Suprapubic skin (tissue), 4 donors: Measurements from ENCODE around the gene TYRO3. TPM values are rescaled to one million over a fixed set of nuclear protein-coding genes. Genes with fewer than 3 reads are reported as not detected.

Experiments used
- DNase-seq, 2 donors: peaks; one replicate each; pipeline ENCODE4 v3.0.0-alpha.2; 2019; ENCODE audit warnings: low spot score in 2 of 2
- H3K27ac ChIP-seq: fragments of 200-600 bp; sonication (generic); one replicate; pipeline ENCODE4 v1.5.1; 2019
- H3K27me3 ChIP-seq: fragments of 200-600 bp; sonication (generic); one replicate; pipeline ENCODE4 v1.5.1; 2019
- H3K36me3 ChIP-seq: fragments of 200-600 bp; sonication (generic); one replicate; pipeline ENCODE4 v1.5.1; 2019
- H3K4me1 ChIP-seq: fragments of 200-600 bp; sonication (generic); one replicate; pipeline ENCODE4 v1.5.1; 2019
- H3K4me3 ChIP-seq: fragments of 200-600 bp; sonication (generic); one replicate; pipeline ENCODE4 v1.5.1; 2019; ENCODE audit warnings: mild to moderate bottlenecking
- H3K9me3 ChIP-seq: fragments of 200-600 bp; sonication (generic); one replicate; pipeline ENCODE4 v1.5.1; 2019
- CTCF ChIP-seq, 2 donors: fragments of 200-600 bp in 1 of 2; fragments of 450-650 bp in 1 of 2; sonication (generic) in 1 of 2; IDR thresholded peaks; one replicate each; pipeline ENCODE4 v1.5.1; 2016 to 2019; ENCODE audit warnings: antibody characterized with exemption in 2 of 2, mild to moderate bottlenecking in 1 of 2, moderate library complexity in 1 of 2
- EP300 ChIP-seq: sonication (generic); formaldehyde crosslinking; IDR thresholded peaks from one replicate; pipeline ENCODE4 v1.6.1; 2017; ENCODE audit warnings: antibody characterized with exemption
- POLR2A ChIP-seq, 2 donors: fragments of 450-650 bp; IDR thresholded peaks; one replicate each; pipeline ENCODE4 v1.6.1; 2017; ENCODE audit warnings: antibody characterized with exemption in 2 of 2, mild to moderate bottlenecking in 2 of 2, moderate library complexity in 2 of 2
- POLR2AphosphoS5 ChIP-seq, 3 donors: sonication (generic); formaldehyde crosslinking; IDR thresholded peaks; one replicate each; pipeline ENCODE4 v1.6.1; 2017; ENCODE audit warnings: antibody characterized with exemption in 3 of 3
- WGBS: methylation state at CpG from one replicate; pipeline ENCODE4 v1.1.5; 2018; 5-methylcytosine and 5-hydroxymethylcytosine counted together
- total RNA-seq, 4 donors: library from RNA; depleted of rRNA; stranded (reverse); fragments of >200 nt; gene quantifications; one replicate each; pipeline ENCODE4 v1.1.0, GENCODE V29; 2016

Gene TYRO3
- total RNA-seq, 4 donors from 2014 or later = 19.2 to 39.4 (median 39.0) TPM

- H3K4me1 ChIP-seq = no peaks in the 10 kb centered on the region
- H3K36me3 ChIP-seq = peaks cover 45% of the 10 kb centered on the region
- H3K4me3 ChIP-seq = no peak overlapping the region
- WGBS = 91% methylated on average over 11 of the region's 13 CpGs
- no peaks in the 10 kb centered on the region for H3K9me3 ChIP-seq
- H3K27me3 ChIP-seq = no peaks in the 10 kb centered on the region
- no peak overlapping the region for H3K27ac ChIP-seq
- no peak for DNase-seq
- TF ChIP-seq CTCF (IDR thresholded peaks at IDR 0.05) (no peak), POLR2A (IDR thresholded peaks at IDR 0.05) (no peak), POLR2AphosphoS5 (IDR thresholded peaks at IDR 0.05) (no peak), EP300 (no peak)
Measured at GRCh38 chr15:41573396-41573795, 14.4 kb downstream of the TYRO3 start.

GRCh38 chr15:41574158-41574557, 15.1 kb downstream of the TYRO3 start:
- Histone ChIP-seq H3K4me1 (no peaks in the 10 kb centered on the region), H3K4me3 (no peak overlapping the region), H3K9me3 (no peaks in the 10 kb centered on the region), H3K27ac (no peak overlapping the region), H3K36me3 (peaks cover 39% of the 10 kb centered on the region), H3K27me3 (no peaks in the 10 kb centered on the region)
- 90% methylated on average over 2 of the region's 2 CpGs for WGBS
- DNase-seq = no peak
- TF ChIP-seq POLR2AphosphoS5 (IDR thresholded peaks at IDR 0.05) = no peak
- TF ChIP-seq EP300 = no peak
- TF ChIP-seq POLR2A (IDR thresholded peaks at IDR 0.05) = no peak
- no peak for TF ChIP-seq CTCF (IDR thresholded peaks at IDR 0.05)

- Histone ChIP-seq H3K27ac (no peak overlapping the region), H3K9me3 (no peaks in the 10 kb centered on the region), H3K36me3 (peaks cover 39% of the 10 kb centered on the region), H3K27me3 (no peaks in the 10 kb centered on the region), H3K4me1 (no peaks in the 10 kb centered on the region), H3K4me3 (no peak overlapping the region)
- no peak for DNase-seq
- TF ChIP-seq EP300 (no peak), CTCF (IDR thresholded peaks at IDR 0.05) (no peak), POLR2AphosphoS5 (IDR thresholded peaks at IDR 0.05) (no peak), POLR2A (IDR thresholded peaks at IDR 0.05) (no peak)
- 94% methylated on average over 6 of the region's 6 CpGs for WGBS
Measured at GRCh38 chr15:41575282-41575681, 16.3 kb downstream of the TYRO3 start.

GRCh38 chr15:41577863-41578735, 19.1 kb downstream of the TYRO3 start:
- 100% methylated on average over 4 of the region's 12 CpGs for WGBS
- Histone ChIP-seq H3K4me3 (no peak overlapping the region), H3K36me3 (peaks cover 17% of the 10 kb centered on the region), H3K4me1 (no peaks in the 10 kb centered on the region), H3K9me3 (no peaks in the 10 kb centered on the region), H3K27me3 (no peaks in the 10 kb centered on the region), H3K27ac (no peak overlapping the region)
- TF ChIP-seq EP300 = no peak
- TF ChIP-seq POLR2A (IDR thresholded peaks at IDR 0.05) = no peak
- no peak for TF ChIP-seq CTCF (IDR thresholded peaks at IDR 0.05)
- no peak for TF ChIP-seq POLR2AphosphoS5 (IDR thresholded peaks at IDR 0.05)
- DNase-seq = no peak

GRCh38 chr15:41578736-41579383, 19.8 kb downstream of the TYRO3 start:
- no peak for DNase-seq
- Histone ChIP-seq H3K4me1 (no peaks in the 10 kb centered on the region), H3K27ac (no peak overlapping the region), H3K27me3 (no peaks in the 10 kb centered on the region), H3K9me3 (no peaks in the 10 kb centered on the region), H3K36me3 (peaks cover 11% of the 10 kb centered on the region), H3K4me3 (no peak overlapping the region)
- 76% methylated on average over 5 of the region's 9 CpGs for WGBS
- TF ChIP-seq CTCF (IDR thresholded peaks at IDR 0.05) (no peak), POLR2A (IDR thresholded peaks at IDR 0.05) (no peak), POLR2AphosphoS5 (IDR thresholded peaks at IDR 0.05) (no peak), EP300 (no peak)
